HFFc6 (cell line): Measurements from ENCODE around the gene ARRDC4. TPM values are rescaled to one million over a fixed set of nuclear protein-coding genes. Genes with fewer than 3 reads are reported as not detected.
"Not testable (repeated sequence)": the region's sequence is repeated elsewhere in the genome, so short reads cannot be mapped to it uniquely, and the experiment has no call there.

Experiments used
- DNase-seq: peaks from one replicate; pipeline ENCODE4 v3.0.0-alpha.2; 2018
- H3K27ac Mint-ChIP-seq: 2 replicates; pipeline ENCODE4 v1.8.0; 2020; ENCODE audit warnings: mild to moderate bottlenecking, mixed read lengths
- H3K27me3 Mint-ChIP-seq: 2 replicates; pipeline ENCODE4 v1.8.0; 2021; ENCODE audit warnings: mild to moderate bottlenecking, moderate library complexity, mixed read lengths; ENCODE audit not compliant: insufficient read depth
- H3K36me3 Mint-ChIP-seq: 2 replicates; pipeline ENCODE4 v1.8.0; 2021; ENCODE audit warnings: low read depth, mixed read lengths
- H3K4me1 Mint-ChIP-seq: 2 replicates; pipeline ENCODE4 v1.8.0; 2020; ENCODE audit warnings: low read depth, mixed read lengths
- H3K4me3 Mint-ChIP-seq: 2 replicates; pipeline ENCODE4 v1.8.0; 2020; ENCODE audit warnings: mild to moderate bottlenecking, moderate library complexity, mixed read lengths
- H3K9me3 Mint-ChIP-seq: 2 replicates; pipeline ENCODE4 v1.8.0; 2020; ENCODE audit warnings: mild to moderate bottlenecking, mixed read lengths
- total RNA-seq, 6 experiments: library from RNA; stranded (reverse); fragmentation: NEBNext Ultra II Directional; extraction: Animal tissue kit (Norgen Biotek cat#: 25700); gene quantifications; 2 replicates in 1 of 6; 3 replicates in 5 of 6; pipeline ENCODE4 v1.2.3, GENCODE V29; 2021
- TF ChIP-seq, protein P1 (sequence below): fragments of 200-600 bp; sonication (generic); IDR thresholded peaks from 2 replicates; pipeline ENCODE4 v1.5.0; 2021; ENCODE audit warnings: antibody characterized with exemption, mild to moderate bottlenecking

ARRDC4 gene
- total RNA-seq, 6 experiments from 2014 or later, result 20.2 to 60.1 (median 23.8) TPM

GRCh38 chr15:97979140-97979520 lies 18.6 kb downstream of the ARRDC4 start:
- H3K27ac Mint-ChIP-seq, result no peak overlapping the region; the same call in 1 of the 2 replicates
- peaks cover 48% of the 10 kb centered on the region for H3K4me1 Mint-ChIP-seq
- no peak overlapping the region for H3K4me3 Mint-ChIP-seq
- no peaks in the 10 kb centered on the region for H3K9me3 Mint-ChIP-seq
- no peak for DNase-seq
- TF ChIP-seq, protein P1, sequence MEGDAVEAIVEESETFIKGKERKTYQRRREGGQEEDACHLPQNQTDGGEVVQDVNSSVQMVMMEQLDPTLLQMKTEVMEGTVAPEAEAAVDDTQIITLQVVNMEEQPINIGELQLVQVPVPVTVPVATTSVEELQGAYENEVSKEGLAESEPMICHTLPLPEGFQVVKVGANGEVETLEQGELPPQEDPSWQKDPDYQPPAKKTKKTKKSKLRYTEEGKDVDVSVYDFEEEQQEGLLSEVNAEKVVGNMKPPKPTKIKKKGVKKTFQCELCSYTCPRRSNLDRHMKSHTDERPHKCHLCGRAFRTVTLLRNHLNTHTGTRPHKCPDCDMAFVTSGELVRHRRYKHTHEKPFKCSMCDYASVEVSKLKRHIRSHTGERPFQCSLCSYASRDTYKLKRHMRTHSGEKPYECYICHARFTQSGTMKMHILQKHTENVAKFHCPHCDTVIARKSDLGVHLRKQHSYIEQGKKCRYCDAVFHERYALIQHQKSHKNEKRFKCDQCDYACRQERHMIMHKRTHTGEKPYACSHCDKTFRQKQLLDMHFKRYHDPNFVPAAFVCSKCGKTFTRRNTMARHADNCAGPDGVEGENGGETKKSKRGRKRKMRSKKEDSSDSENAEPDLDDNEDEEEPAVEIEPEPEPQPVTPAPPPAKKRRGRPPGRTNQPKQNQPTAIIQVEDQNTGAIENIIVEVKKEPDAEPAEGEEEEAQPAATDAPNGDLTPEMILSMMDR, result no peak
- H3K27me3 Mint-ChIP-seq, result peaks cover 2% of the 10 kb centered on the region; the same call in 1 of the 2 replicates
- H3K36me3 Mint-ChIP-seq, result peaks cover 7% of the 10 kb centered on the region; the same call in 1 of the 2 replicates

DNA sequence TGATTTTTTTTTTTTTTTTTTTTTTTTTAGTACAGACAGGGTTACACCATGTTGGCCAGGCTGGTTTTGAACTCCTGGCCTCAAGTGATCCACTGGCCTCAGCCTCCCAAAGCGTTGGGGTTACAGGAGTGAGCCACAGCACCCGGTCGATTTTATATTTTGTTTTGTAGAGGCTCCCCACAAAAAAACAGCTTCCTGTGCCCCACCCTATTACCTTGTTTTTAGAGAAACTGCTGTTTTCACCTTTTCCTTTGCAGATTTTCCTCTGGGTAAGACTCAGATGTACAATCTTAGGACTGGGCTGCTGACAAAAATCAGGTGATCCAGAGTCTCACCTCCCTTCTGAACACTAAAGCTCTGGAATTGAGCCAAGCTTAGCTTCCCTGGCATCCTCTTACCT lies 20.6 kb downstream of the ARRDC4 start:
- TF ChIP-seq, protein P1, result no peak

GRCh38 chr15:97981758-97982157 lies 21.3 kb downstream of the ARRDC4 start:
- peaks cover 2% of the 10 kb centered on the region; the same call in 1 of the 2 replicates for H3K27me3 Mint-ChIP-seq
- H3K4me1 Mint-ChIP-seq, result peaks cover 46% of the 10 kb centered on the region
- H3K27ac Mint-ChIP-seq, result no peak overlapping the region
- no peak overlapping the region for H3K4me3 Mint-ChIP-seq
- TF ChIP-seq, protein P1, result no peak
- peaks cover 11% of the 10 kb centered on the region for H3K9me3 Mint-ChIP-seq
- DNase-seq, result no peak
- peaks cover 12% of the 10 kb centered on the region for H3K36me3 Mint-ChIP-seq

More for the DNA sequence above, 20.6 kb downstream of the ARRDC4 start:
- Mint-ChIP-seq H3K36me3 (peaks cover 5% of the 10 kb centered on the region), H3K27ac (no peak overlapping the region), H3K4me1 (peaks cover 53% of the 10 kb centered on the region), H3K4me3 (no peak overlapping the region), H3K27me3 (peaks cover 2% of the 10 kb centered on the region; the same call in 1 of the 2 replicates), H3K9me3 (peaks cover 5% of the 10 kb centered on the region)
- DNase-seq, result no peak

DNA sequence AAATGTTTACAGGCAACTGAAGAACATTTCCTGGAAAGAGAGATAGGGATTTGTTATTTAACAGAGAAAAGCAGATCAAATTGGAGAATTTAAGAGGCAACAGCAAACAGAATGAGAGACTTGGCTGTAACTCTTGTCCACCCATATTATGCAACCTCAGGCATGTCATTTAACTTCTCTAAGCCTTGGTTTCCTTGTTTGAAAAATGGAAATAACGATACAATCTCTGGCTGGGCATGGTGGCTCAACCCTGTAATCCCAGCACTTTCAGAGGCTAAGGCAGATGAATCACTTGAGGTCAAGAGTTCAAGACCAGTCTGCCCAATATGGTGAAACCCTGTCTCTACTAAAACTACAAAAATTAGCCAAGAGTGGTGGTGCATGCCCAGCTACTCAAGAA lies 23.7 kb downstream of the ARRDC4 start:
- Mint-ChIP-seq H3K27ac (peak overlapping the region; percentile 44; the same call in 1 of the 2 replicates), H3K36me3 (peaks cover 21% of the 10 kb centered on the region), H3K27me3 (no peaks in the 10 kb centered on the region), H3K4me3 (no peak overlapping the region; the same call in 1 of the 2 replicates), H3K4me1 (peaks cover 24% of the 10 kb centered on the region), H3K9me3 (peaks cover 22% of the 10 kb centered on the region)
- TF ChIP-seq, protein P1, result no peak
- DNase-seq, result peak; percentile 59

DNA sequence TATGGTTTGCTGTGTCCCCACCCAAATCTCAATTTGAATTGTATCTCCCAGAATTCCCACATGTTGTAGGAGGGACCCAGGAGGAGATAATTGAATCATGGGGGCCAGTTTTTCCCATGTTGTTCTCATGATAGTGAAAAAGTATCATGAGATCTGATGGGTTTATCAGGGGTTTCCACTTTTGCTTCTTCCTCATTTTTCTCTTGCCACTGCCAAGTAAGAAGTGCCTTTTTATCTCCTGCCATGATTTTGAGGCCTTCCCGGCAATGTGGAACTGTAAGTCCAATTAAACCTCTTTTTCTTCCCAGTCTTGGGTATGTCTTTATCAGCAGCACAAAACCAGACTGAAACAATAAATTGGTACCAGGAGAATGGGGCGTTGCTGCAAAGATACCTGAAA lies 25.5 kb downstream of the ARRDC4 start:
- H3K4me3 Mint-ChIP-seq, H3K27ac Mint-ChIP-seq, DNase-seq, H3K27me3 Mint-ChIP-seq: not testable (repeated sequence)
- Mint-ChIP-seq H3K4me1 (peaks cover 18% of the 10 kb centered on the region), H3K36me3 (peaks cover 21% of the 10 kb centered on the region), H3K9me3 (peaks cover 22% of the 10 kb centered on the region)

DNA sequence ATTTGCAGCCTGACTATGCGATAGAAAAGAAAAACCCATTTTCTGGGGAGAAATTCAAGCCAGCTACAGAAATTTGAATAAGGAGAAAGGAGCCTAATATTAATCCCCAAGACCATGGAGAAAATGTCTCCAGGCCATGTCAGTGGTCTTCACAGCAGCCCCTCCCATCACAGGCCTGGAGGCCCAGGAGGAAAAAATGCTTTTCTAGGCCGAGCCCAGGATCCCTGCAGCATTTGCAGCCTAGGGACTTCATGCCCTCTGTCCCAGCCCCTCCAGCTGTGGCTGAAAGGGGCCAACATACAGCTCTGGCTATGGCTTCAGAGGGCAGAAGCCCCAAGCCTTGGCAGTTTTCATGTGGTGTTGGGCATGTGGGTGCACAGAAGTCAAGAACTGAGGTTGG lies 26.3 kb downstream of the ARRDC4 start:
- TF ChIP-seq, protein P1, result no peak
- no peaks in the 10 kb centered on the region for H3K27me3 Mint-ChIP-seq
- peaks cover 21% of the 10 kb centered on the region for H3K36me3 Mint-ChIP-seq
- peaks cover 18% of the 10 kb centered on the region for H3K4me1 Mint-ChIP-seq
- DNase-seq, result no peak
- H3K9me3 Mint-ChIP-seq, result peaks cover 22% of the 10 kb centered on the region
- no peak overlapping the region for H3K4me3 Mint-ChIP-seq
- H3K27ac Mint-ChIP-seq, result no peak overlapping the region
